ENCODE results near the gene SLC13A5.

- TF ChIP-seq CTCF (tag by site-specific recombination; IDR thresholded peaks at IDR 0.05), result peak; percentile 71
- peak; percentile 91 for TF ChIP-seq SP2 (tag by site-specific recombination; IDR thresholded peaks at IDR 0.05)
- TF ChIP-seq, protein P1, sequence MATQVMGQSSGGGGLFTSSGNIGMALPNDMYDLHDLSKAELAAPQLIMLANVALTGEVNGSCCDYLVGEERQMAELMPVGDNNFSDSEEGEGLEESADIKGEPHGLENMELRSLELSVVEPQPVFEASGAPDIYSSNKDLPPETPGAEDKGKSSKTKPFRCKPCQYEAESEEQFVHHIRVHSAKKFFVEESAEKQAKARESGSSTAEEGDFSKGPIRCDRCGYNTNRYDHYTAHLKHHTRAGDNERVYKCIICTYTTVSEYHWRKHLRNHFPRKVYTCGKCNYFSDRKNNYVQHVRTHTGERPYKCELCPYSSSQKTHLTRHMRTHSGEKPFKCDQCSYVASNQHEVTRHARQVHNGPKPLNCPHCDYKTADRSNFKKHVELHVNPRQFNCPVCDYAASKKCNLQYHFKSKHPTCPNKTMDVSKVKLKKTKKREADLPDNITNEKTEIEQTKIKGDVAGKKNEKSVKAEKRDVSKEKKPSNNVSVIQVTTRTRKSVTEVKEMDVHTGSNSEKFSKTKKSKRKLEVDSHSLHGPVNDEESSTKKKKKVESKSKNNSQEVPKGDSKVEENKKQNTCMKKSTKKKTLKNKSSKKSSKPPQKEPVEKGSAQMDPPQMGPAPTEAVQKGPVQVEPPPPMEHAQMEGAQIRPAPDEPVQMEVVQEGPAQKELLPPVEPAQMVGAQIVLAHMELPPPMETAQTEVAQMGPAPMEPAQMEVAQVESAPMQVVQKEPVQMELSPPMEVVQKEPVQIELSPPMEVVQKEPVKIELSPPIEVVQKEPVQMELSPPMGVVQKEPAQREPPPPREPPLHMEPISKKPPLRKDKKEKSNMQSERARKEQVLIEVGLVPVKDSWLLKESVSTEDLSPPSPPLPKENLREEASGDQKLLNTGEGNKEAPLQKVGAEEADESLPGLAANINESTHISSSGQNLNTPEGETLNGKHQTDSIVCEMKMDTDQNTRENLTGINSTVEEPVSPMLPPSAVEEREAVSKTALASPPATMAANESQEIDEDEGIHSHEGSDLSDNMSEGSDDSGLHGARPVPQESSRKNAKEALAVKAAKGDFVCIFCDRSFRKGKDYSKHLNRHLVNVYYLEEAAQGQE (tag by site-specific recombination; IDR thresholded peaks at IDR 0.05), result peak; percentile 90
- TF ChIP-seq PBX3 (CRISPR knock-in tag; IDR thresholded peaks at IDR 0.05), result 0 out of 2 replicates have a peak, but pooled peaks have one; percentile 16
- no peak for TF ChIP-seq ZNF354C (tag by site-specific recombination; IDR thresholded peaks at IDR 0.05; ENCODE audit: borderline replicate concordance, low read depth)
- no peak for TF ChIP-seq ZNF670 (tag by site-specific recombination; IDR thresholded peaks at IDR 0.05; ENCODE audit: low read depth)
- TF ChIP-seq GLIS1 (tag by site-specific recombination; IDR thresholded peaks at IDR 0.05), result no peak
- no peak for TF ChIP-seq ZNF112 (tag by site-specific recombination; IDR thresholded peaks at IDR 0.05)
- TF ChIP-seq ZNF76 (tag by site-specific recombination; IDR thresholded peaks at IDR 0.05; ENCODE audit: borderline replicate concordance, low read depth), result peak; percentile 93
- TF ChIP-seq ZNF132 (tag by site-specific recombination; IDR thresholded peaks at IDR 0.05; ENCODE audit: borderline replicate concordance), result no peak
- TF ChIP-seq, protein P2, sequence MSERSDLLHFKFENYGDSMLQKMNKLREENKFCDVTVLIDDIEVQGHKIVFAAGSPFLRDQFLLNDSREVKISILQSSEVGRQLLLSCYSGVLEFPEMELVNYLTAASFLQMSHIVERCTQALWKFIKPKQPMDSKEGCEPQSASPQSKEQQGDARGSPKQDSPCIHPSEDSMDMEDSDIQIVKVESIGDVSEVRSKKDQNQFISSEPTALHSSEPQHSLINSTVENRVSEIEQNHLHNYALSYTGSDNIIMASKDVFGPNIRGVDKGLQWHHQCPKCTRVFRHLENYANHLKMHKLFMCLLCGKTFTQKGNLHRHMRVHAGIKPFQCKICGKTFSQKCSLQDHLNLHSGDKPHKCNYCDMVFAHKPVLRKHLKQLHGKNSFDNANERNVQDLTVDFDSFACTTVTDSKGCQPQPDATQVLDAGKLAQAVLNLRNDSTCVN (tag by site-specific recombination; optimal IDR thresholded peaks at IDR 0.05), result peak; percentile 80
- 0 out of 2 replicates have a peak, but pooled peaks have one; percentile 65 for TF ChIP-seq ZNF501 (tag by site-specific recombination; IDR thresholded peaks at IDR 0.05)
These were observed 72.5 kb downstream of the SLC13A5 start, which contains the start of the genes KIAA0753 and TXNDC17 for GRCh38 chr17:6640536-6641246.

Data from HEK293 (cell line).